SKM-1 (cell line): ENCODE data around the gene DHCR24.

Source experiments
- DNase-seq: peaks from one replicate; lab custom pipeline; 2025; ENCODE audit not compliant: unreplicated experiment; lab: John Stamatoyannopoulos, UW

DHCR24 gene

DNA sequence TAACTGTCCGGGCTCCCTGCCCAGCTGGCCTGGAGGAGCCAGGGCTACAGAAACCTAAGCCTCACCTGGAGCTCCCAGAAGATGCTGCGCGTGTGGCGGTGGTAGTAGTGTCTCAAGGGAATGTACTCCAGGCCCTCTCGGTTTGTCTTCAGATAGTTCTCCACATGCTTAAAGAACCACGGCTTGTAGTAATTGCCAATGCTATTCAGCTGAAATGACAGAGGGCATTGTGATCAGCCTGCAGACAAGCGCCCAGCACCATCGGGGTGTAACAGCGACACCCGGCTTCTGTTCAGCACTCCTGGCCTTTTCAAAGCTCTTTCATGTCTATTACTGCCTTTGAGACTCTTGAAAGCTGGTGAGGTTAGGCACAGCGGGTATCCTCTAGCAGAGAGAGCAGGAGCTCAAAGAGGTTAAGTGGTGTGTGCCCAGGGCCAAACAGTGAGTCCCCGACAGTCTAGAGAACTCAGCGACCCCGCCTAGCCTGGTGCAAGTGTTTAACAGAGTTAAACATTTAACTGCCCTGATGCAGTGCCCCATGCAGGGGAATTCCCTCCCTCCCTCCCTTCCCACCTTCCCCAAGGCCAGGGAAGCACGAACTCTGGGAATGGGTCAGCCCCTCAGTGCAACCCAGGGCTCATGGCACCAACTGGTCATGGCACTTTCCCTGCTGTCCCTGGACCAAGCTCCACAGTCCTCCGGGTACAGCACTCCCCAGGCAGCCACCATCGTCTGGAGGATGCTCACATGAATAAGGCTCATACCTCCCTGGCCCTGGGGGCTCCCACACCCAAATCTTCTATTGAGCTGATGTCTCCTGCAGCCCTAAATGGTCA is 21.5 kb downstream of the DHCR24 start:
- DNase-seq, result no peak

DNA sequence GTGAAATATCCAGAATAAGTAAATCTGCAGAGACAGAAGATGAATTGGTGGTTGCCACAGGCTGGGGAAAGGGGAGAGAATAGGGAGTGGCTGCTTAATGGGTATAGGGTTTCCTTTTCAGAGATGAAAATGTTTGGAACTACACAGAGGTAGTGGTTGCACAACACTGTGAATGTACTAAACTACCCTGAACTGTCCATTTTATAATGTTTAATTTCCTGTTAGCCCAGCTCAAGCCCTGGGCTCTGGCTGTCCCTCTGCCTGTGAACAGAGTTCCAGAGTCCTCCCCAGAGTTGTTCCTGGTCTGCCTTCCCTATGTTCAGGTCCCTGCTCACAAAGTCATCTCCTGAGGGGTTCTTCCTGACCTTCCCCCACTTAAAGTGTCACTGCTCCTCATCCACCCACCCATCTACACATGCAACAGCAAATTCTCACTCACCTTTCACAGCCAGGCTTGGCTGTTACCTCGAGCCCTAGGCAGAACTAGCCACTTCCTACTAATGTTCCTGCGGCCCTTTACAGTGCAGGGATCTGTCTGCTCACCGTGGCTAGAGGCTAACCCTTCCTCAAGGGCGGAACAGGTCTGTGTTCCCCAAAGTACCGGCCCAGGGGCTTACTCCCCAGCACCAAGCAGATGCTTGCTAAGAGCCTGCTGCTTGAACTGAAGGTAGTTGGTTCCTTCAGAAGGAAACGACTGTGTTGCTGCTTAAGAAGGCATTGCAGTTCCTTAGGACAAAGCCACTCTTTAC is 22.4 kb downstream of the DHCR24 start:
- DNase-seq, result no peak

DNA sequence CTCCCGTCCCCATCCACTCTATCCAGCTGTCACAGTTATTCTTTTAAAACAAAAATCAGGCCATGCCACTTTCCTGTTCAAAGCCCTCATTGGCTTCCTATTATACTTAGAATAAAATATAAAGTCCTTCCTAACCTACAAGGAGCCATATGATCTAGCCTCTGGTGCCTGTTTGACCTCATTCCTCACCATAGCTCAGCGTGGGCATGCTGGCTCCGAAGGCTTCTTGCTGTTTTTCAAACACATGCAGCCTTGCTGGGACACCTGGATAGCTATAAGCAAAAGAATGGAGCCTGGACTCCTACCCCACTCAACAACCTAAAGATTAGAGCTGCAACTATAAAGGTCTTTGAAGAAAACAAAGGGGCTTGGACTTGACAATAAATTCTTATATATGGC is 23.7 kb downstream of the DHCR24 start:
- DNase-seq, result no peak

DNA sequence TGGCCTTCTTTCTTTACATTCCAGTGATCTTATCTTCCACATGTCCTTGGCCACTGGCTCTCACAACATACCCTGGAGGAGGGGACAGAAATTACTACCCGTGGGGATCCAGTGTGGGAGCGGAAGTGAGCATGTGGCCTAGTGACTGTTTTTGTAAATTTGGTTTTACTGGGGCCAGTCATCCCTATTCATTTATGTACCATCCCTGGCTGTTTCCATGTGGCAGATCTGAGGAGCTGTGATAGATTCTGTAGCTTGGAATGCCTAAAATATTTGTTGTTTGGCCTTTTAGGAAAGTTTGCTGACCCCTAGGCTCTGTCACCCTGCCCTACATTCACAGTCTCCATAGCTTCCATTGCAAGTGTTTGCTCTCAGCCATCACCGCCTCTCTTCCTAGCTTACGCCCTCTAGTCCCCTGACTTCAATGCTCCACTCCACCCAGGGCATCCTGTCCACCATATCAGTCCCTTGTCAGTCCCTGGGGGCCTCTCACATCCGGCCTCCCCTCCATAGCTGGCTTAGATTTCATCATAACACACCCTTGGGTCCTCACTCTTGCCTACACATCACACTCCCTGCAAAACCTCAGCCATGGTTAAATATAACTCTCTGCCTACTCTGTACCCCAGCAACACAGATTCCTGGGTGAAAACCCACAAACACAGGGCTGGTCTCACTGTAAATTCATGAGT is 25.8 kb downstream of the DHCR24 start:
- DNase-seq, result no peak

DNA sequence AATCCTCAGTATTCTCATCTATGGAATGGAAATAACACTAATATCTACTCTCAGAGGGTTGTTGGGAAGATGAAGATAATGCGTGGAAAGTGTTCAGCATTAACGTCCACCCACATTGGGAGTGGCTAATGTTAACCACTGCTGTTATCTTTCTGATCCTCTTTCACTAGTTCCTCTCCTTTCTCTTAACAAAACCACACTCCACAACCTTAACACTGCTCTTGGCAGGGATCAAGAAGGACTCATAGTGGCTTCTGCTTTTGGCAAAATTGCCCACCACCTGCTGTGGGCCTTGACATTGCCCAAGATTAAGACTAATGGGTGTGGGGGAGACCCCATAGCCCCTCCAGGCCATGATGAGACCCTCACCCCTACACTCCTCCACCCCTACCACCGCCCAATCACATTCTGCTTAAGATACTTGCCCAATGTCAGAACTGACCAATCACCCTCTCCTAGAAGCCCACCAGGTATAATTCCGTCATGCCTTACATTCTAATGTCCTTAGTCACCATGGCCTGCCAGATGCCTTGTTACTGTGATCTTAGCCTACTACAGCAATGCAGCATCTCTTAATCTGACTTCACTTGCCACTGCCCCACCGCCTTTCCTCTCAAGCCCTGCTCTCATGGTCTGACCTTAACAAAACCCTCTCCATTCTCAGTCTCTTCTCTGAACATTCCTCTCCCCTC is 27.1 kb downstream of the DHCR24 start:
- DNase-seq, result no peak

DNA sequence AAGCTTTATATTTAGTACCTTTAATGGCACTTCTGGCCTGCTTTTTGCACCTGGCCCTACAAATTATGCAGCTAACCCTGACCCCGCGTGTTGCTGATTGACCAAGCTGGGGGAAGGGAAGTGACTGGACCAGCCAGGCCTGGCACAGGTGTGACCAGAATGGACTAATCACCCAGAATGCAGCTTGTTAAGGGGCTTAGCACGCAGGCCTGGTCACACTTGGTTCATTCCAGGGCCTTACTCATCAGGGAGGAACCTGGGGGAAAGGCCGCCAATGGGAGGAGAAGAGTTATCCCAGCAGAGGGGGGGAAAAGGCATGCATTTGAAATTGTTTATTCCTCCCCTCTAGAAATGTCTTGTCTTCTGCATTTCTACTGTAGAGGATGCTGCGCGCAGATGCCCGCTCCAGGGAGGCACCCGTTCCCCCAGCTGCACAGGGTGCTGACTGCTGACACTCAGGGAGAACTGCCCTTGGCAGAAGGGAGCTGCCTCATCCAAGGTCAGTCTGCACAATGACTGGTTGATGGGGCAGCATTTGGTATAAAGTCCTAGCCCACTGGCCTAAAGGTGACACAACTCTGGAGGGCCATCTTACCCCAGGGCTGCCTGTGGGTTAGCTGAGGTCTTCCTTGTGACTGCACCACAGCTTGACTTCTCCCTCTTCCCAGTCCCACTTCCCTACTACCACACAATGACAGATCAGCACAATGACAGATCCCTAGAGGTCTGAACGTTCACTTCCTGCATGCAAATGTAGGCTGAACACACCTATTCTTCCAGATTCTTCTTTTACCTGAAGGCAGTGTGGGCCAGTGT is 29.0 kb downstream of the DHCR24 start:
- no peak for DNase-seq

DNA sequence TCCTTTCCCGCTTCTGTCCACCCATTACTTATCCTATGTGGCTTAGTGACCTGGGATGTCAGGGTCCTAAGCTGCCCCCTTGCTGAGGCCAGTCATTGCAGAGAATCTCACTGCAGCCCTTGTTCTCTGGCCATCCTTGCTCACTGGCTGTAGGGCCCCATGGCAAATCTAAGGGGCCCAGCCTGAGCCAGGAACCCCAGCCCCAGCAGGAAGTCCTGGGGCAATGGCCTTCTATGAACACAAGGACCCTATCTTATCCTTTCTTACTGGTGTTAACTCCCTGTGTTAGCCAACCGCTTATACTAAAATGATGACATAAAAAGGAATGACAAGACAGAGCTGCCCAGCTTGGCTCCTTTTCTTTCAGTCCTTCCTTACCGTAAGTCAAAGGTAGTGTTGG is 29.9 kb downstream of the DHCR24 start:
- no peak for DNase-seq

DNA sequence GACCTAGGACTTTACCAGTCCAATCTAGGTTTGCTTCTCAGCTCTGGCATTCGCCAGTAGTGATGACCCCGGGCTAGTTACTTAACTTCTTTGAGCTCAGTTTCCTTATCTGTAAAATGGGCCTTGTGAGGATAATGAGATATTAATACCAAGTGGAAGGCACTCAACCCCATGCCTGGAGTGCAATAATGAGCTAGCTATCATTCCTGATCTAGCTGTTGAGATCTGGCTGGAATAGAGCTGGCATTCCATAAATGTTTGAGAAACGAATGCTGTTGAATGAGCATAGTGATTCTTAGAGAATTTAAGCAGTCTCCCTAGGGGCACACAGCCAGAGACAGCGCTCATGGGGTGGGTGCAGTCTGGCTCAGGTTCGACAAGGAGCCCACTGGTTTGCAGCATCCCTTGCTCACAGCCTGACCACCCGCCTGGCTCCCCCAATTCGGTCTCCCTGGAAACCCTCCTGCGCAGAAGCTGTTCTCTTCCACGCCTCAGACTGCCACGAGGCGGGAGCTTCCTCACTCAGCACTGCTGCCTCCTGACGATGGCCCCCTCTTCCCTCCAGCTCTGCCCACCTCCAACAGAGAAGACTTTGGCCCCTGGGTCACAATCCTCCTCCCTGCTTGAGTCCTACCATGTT is 32.5 kb downstream of the DHCR24 start:
- DNase-seq, result no peak

DNA sequence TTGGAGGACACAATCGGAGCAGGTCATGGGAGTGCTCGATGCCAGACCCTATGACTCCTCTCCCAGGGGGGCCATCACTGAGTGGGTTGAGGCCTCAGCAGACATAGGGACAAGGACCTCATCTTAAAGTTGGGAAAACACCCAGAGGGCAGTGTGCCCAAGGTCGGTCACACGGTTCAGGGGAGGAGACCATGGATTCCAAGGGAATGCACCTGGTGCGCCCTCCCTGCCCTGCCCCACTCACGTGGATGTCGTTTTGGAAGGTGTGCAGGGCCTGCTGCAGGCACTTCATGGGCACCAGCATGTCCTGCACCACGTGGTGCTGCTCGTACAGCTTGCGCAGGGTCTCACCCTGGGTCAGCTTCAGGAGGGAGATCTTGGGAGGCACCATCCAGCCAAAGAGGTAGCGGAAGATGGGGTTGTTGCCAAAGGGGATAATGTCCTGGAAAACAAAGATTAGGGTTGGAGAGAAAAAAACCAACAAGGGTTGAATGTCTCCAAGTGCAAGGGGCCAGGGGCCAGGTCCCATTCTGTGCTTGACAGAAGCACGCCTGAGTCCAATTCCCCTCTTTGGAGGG is 33.1 kb downstream of the DHCR24 start:
- DNase-seq, result no peak

DNA sequence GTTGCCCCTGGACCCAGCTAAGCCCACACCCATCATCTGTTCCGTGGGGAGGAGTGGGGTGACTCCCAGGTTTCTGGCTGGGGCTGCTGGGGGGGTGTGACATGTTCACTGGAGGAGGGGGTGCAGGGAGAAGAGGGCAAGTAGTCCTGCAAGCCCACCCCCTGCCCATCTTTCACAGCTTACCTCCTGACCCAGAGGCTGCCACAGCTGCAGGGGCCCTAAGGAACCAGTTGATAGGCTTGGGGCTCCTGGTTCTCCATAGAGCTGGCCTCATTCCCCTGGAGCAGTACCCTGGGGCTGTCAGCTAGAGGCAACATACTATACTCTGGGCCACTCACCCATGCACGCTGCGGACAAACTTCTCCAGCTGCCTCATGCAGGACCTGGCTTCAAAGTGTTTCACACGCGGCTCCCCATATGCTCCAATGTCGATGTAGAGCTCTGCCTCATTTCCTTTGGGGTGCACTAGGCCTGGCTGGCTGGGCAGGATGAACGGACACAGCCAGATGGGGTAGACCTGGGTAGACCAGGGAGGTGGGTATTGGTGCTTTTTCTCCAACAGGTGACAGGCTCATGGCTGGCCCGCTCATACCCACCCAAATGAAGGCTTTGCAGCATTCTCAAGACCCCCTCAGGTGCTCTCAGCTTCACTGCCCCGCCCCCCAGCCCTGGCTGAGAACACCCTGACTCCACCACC is 33.8 kb downstream of the DHCR24 start:
- DNase-seq, result no peak

DNA sequence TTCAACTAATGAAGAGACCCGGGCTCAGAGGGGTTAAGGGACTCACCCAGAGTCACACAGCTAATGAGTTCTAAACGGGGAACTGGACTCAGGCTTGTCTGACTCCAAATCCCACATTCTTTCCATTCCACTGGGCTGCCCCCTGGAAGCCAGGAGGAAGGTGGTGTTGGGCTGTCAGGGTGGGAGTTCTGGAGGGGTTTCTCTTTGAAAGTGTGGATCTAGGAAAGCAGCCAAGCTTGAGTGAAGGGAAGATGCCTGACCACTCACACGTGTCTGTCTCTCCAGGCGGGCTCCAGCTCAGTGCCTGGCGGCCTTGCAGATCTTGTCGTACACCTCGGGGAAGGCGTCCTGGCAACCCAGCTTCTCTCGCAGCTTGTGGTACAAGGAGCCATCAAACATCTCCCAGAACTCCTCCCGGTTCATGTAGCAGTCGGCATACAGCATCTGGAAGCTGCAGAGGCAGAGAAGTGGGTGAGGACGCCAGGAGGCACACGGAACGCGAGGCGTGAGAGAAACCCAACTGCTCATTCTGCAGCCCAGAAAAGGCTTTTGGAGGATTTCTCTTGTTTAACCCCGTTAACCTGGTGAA is 35.0 kb downstream of the DHCR24 start:
- DNase-seq, result no peak

DNA sequence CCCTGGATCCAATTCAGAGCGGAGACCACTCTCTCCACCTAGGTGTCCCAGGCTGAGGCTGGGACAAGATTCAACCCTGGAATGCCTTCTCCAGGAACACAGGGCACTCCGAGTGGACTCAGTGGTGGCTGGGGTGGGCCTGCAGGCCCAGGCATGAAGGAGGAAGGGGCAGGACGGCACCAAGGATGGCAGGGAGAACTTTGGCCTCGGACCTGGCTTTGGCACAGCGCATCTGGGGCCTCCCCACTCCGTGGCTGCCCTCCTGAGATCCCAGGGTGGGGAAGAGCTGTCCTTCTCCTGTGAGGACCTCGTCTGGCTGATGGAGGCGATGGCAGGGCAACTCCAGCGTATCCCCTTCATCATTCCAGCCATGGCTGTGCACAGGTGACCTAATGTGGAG is 35.6 kb downstream of the DHCR24 start:
- no peak for DNase-seq

DNA sequence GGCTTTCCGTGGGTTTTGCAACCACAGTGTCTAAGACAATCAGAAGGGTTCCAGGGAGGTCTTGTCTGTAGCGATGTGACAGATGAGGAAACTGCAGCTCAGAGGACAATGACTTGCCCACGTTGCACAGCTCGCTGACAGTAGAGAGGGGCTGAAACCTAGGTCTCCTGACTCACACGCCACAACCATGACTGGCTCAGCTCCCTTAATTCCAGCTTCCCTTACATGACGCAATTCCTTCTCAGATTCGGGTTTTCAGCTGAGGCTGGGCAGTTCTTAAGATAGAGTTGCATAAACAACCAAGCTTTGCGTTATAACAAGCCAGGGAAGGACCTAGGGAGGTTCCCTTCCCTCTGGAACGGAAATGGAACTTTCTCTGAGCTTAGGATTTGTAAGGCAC is 36.3 kb downstream of the DHCR24 start:
- DNase-seq, result no peak

DNA sequence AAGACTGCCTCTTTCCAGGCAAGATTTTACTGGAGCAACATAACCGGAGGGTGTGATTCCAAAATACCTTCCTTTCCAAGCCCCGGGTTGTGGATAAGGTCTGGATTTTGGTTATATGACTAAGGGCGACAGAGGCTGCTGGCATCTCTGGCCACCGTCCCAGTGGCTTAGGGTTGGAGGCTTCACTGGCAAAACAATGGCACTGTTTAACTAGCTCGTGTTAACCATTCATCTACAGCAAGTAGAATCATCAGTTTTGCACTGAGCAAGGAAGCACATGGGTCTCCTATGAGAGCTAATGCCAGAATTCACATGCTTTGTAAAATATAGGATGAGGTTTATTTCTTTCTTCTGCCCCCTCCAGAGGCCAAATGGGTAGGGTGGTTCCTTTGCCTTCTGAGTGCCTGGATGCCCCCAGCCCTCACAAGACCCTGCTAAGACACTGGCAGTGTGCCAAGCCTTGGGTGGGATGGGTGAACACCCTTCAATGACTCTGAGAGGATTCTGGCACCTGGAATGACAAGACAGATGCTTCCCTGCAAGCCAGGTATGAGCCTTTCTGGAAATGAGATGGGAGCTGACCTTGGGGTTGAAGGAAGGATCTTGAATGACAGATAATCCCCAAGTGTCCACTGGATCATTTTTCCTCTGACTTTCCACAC is 36.8 kb downstream of the DHCR24 start:
- no peak for DNase-seq

DNA sequence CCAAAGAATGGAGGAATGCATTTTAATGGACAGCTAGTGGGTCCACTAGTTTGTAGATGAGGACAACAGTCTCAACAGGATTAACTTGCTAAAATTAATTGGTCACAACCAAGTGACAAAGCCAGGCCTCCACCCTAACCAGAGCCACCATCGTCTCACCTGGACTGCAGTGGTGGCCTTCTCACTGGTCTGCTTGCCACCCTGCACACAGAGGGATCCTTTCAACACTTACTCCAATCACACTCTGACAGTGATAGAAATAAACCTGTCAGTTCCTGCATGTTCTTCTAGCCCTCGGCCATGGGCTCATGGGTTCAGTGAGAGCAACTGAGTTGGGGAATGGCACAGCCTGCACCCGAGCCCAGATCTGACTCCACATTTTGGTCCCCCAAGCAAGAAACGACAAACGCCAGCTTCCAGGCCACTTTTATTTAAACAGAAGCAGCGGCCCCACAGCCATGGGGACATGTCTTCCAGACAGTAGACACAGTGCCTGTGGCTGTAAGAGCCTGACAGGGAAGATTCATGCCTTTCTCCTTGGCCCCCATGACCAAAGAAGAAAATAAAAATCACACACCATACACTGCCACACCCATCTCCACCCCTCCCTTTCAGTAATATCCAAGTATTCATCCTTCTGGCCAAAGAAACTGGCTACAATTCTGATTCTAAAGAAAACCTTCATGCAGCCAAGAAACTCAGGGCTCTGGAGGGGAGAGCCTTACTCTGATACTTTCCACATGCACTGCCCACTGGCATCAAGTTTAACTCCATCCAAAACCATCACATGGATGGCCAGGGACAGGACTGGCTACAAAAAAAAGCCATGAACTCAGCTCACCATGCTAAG is 37.6 kb downstream of the DHCR24 start:
- no peak for DNase-seq

DNA sequence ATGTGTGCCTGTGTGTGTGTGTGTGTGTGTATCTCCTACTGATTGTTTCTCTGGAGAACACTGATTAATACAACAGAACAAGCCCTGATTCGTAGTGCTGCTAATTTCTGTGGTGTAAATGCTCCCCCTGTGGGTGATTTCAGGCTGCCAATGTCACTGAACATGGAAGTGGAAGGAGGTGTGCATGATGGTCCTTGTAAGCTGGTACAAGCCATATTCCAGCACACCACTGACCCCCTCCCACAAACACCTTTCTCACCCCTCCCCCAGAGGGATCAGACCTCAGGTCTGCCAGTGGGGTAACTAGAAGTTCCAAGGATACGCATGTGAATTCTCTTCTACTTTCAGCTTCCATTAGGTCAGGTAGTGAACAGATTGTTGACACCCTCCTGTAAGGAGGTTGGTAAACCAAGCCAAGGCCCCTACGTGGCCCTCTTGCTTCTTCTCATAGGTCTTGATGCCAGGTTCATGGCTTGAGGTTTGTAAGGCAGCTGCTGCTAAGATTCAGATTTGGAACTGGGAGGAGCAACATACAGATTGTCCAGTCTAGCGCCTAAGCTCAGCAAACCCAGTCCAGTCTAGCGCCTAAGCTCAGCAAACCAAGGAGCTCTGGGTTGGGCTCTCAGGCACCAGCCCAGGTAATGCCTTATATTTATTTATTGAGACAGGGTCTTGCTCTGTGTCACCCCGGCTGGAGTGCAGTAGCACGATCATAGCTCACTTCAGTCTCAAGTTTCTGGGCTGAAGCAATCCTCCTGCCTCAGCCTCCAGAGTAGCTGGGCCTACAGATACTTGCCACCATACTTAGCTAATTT is 38.7 kb downstream of the DHCR24 start:
- DNase-seq, result no peak
